VCaP (cell line): ENCODE results near the gene GATA5.

Experiments used
- H3K27ac ChIP-seq: fragments of 450-650 bp; 2 replicates; pipeline ENCODE4 v1.5.1; 2017
- TF ChIP-seq, protein P1 (sequence below): fragments of 450-650 bp; conservative IDR thresholded peaks from 2 replicates; pipeline ENCODE4 v1.5.1; 2017; ENCODE audit warnings: mild to moderate bottlenecking, moderate library complexity

GATA5 gene

DNA sequence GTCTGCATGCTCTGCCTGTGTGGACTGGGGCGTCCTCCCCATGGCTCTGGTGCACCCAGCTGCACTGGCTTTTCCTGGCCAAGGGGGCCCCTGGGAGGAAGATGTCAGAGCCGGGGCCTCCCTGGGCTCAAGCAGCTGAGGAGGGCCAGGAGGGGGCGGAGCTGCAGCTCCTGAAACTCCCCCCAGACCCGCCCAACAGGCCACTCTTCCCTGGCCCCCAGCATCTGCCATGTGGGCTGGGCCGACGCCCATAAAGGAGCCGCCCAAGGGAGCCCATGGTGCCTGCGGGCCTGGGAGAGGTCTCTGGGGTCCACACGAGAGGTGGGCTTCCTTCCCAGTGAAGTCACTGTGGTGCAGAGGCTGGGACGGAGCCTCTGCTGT lies 52.5 kb downstream of the GATA5 start:
- no peak overlapping the region for H3K27ac ChIP-seq

DNA sequence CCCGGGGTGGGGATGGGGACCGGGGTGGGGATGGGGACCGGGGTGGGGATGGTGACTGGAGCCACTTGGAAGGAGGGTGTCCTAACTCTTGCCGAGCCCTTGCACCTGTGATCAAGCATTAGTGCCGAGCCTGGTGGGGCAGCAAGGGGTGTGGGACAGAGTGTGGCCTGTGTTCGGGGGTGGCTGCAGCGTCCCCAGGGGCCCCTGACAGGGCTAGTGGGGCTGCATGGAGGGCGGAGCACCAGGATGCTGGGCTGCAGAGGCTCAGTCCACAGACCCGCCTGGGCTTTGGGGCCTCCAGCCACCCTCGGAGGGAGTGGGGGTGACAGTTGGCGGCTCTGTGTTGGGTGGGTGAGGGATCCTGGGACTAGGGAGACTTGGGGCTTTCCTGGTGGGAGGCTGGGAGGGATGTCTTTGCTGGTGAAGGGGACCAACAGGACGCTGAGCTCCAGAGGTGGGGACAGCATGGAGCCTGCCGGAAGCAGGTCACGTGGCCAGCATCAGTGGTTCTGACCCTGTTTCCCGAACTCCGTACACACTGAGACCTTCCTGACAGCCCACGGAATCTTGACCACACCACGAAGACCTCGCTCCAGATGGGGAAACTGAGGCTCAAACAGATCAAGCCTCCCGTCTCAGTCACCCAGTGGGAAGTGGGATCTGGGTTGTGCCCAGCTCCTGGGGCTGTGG lies 53.0 kb downstream of the GATA5 start:
- TF ChIP-seq, protein P1, sequence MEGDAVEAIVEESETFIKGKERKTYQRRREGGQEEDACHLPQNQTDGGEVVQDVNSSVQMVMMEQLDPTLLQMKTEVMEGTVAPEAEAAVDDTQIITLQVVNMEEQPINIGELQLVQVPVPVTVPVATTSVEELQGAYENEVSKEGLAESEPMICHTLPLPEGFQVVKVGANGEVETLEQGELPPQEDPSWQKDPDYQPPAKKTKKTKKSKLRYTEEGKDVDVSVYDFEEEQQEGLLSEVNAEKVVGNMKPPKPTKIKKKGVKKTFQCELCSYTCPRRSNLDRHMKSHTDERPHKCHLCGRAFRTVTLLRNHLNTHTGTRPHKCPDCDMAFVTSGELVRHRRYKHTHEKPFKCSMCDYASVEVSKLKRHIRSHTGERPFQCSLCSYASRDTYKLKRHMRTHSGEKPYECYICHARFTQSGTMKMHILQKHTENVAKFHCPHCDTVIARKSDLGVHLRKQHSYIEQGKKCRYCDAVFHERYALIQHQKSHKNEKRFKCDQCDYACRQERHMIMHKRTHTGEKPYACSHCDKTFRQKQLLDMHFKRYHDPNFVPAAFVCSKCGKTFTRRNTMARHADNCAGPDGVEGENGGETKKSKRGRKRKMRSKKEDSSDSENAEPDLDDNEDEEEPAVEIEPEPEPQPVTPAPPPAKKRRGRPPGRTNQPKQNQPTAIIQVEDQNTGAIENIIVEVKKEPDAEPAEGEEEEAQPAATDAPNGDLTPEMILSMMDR = no peak
- no peak overlapping the region for H3K27ac ChIP-seq

More for the DNA sequence above, 52.5 kb downstream of the GATA5 start:
- TF ChIP-seq, protein P1 = no peak

DNA sequence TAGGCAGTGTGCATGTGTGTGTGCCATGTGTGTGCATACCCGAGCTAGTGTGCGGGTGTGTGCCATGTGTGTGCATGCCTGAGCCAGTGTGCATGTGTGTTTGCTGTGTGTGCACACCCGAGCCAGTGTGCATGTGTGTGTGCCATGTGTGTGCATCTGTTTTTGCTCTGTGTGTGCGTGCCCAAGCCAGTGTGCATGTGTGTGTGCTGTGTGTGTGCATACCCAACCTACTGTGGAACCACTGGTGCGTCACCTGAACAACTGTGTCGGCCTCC lies 54.1 kb downstream of the GATA5 start:
- H3K27ac ChIP-seq = no peak overlapping the region
- TF ChIP-seq, protein P1 = no peak

DNA sequence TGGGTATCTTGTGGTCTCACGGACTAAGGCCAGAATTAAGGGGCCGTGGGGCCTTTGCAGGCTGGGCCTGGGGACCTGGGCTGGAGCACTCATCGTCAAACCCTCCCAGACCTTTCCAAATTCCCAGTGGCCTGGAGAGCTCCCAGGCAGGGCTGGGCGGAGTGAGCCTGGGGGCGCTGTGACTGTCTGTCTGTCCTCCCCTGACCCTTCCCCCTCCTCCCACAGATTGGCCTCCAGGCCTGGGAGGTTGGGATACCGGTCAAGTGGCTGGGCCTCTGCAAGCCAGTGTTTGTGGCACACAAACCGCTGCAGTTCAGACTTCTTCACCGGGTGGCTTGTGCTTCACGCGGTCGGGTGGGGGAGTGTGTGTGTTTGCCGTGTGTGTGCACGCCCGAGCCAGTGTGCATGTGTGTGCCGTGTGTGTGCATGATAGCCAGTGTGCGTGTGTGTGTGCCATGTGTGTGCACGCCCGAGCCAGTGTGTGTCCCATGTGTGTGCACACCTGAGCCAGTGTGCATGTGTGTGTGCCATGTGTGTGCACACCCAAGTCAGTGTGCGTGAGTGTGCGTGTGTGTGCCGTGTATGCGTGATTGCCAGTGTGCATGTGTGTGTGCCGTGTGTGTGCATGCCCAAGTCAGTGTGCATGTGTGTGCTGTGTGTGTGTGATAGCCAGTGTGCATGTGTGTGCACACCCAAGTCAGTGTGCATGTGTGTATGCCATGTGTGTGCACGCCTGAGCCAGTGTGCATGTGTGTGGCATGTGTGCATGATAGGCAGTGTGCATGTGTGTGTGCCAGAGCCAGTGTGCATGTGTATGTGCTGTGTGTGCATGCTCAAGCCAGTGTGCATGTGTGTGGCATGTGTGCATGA lies 54.7 kb downstream of the GATA5 start:
- TF ChIP-seq, protein P1 = no peak
- no peak overlapping the region for H3K27ac ChIP-seq

DNA sequence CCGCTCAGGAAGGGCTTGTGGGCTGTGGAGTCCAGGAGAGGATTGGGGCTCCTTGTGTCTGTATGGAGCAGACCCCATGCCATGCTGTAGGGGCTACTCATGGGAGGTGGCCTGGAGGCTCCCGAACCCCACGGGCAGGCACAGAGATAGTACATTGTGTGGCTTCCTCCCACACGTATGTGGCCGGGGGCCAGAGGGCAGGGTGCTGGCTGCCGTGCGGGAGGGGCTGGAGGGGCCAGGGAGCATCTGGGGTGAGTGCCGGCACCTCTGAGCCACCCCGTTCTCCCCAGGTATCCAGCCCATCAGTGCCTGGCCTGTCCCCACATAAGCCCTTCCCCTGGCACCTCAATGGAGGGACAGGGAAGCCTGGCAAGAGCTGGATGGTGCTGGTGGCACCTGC lies 56.0 kb downstream of the GATA5 start:
- no peak overlapping the region for H3K27ac ChIP-seq
- TF ChIP-seq, protein P1 = no peak

DNA sequence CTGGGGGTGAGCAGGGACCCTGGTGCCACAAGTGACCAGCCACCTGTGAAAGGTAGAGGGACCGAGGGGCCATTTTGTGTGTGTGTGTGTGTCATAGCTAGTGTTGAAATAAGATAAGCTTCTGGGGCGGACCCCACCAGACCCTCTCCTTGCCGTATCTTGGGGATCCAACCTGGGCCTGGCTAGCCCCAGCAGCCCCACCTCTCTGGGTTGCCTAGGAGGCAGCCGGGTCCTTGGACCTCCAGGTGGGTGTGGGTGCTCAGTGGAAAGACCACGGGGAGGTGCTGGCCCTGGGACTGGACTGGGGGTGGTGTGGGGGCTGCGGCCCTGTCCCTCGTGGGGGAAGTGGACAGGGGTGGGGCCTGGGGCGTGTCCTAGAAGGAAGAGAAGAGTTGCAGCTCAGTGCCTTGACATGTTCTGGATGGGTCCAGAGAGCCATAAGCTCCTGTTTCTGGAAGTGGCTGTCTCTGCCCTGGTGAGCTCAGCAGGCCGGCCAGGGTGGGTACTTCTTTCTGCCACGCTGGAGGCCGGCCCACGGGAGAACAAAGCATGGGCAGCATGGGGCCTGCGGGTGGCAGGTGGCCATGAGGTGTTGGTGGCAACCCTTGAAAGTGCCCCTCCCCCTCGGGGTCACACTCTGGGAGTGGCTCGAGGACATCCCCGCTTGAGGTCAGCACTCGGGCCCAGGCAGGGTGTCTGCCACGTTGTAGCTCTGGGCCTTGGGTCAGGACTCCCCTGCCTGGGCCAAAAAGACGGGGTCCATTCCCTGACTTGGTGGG lies 56.9 kb downstream of the GATA5 start:
- TF ChIP-seq, protein P1 = no peak
- no peak overlapping the region for H3K27ac ChIP-seq
